ENCODE results near the gene USP32. TPM values are rescaled to one million over a fixed set of nuclear protein-coding genes. Genes with fewer than 3 reads are reported as not detected.

USP32 gene
- total RNA-seq, 1 experiment from 2014 or later, result 32.3 TPM

GRCh38 chr17:60168654-60169053 is 223.3 kb downstream of the USP32 start:
- intact Hi-C loops (cut with micrococcal nuclease; ENCODE audit: unreplicated experiment), result no loop called here
- no TSS peak for BruUV-seq (replicated peaks)
- DNase-seq, result no peak
- Histone ChIP-seq H4K20me1 (ENCODE audit: insufficient read depth) (no peaks in the 10 kb centered on the region), H3K4me1 (replicated peaks; ENCODE audit: insufficient read depth) (peaks cover 12% of the 10 kb centered on the region), H3K9me3 (ENCODE audit: insufficient read depth, low read depth) (no peaks in the 10 kb centered on the region), H3K27me3 (ENCODE audit: insufficient read depth, low read depth) (no peaks in the 10 kb centered on the region), H3K27ac (no peak overlapping the region), H3K79me2 (ENCODE audit: low read depth) (no peaks in the 10 kb centered on the region), H3K4me2 (no peak overlapping the region), H2AFZ (no peak overlapping the region), H3F3A (ENCODE audit: insufficient read depth, low read depth) (no peaks in the 10 kb centered on the region), H3K4me3 (no peak overlapping the region), H3K36me3 (ENCODE audit: low read depth) (no peaks in the 10 kb centered on the region), H3K9me2 (ENCODE audit: insufficient read depth) (no peaks in the 10 kb centered on the region)
- CTCF ChIA-PET, result no interaction called here
- no peak for TF ChIP-seq EZH2 (IDR thresholded peaks at IDR 0.05; ENCODE audit: low read depth)
- TF ChIP-seq, protein P1, sequence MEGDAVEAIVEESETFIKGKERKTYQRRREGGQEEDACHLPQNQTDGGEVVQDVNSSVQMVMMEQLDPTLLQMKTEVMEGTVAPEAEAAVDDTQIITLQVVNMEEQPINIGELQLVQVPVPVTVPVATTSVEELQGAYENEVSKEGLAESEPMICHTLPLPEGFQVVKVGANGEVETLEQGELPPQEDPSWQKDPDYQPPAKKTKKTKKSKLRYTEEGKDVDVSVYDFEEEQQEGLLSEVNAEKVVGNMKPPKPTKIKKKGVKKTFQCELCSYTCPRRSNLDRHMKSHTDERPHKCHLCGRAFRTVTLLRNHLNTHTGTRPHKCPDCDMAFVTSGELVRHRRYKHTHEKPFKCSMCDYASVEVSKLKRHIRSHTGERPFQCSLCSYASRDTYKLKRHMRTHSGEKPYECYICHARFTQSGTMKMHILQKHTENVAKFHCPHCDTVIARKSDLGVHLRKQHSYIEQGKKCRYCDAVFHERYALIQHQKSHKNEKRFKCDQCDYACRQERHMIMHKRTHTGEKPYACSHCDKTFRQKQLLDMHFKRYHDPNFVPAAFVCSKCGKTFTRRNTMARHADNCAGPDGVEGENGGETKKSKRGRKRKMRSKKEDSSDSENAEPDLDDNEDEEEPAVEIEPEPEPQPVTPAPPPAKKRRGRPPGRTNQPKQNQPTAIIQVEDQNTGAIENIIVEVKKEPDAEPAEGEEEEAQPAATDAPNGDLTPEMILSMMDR (conservative IDR thresholded peaks at IDR 0.05), result no peak
- POLR2A ChIA-PET (ENCODE audit: unreplicated experiment), result no interaction called here

DNA sequence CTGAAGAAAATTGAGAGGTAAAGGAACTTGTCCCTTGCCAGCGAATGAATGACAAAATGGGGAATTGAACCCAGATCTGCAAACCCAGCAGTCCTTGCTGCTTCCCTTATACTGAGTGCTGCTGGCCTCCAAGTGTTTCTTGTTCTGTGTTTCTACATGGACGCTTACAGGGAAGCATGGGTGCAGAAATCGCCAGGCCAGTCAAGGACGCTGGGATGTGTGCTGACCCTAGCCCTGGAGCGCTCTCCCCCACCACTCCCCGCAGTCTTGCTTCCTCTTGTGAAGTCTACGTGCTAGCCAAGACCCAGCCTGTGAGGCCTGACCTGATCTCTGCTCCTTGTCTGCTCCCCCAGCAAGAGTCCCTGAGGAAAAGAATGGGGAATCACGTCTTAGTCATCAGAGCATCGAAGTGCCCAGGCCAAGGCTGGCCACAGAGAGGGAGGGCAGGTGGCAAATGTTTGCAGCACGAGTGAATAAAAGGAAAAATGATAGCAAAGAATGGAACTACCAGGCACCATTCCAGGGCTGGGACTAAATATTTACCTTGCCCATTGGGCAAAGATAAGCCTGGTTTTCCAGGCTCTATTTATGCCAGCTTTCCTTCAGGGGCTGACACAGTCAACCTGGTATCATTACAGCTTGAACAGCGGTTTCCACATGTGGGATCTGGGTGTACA is 224.7 kb downstream of the USP32 start:
- Histone ChIP-seq H3K4me3 (no peak overlapping the region), H3K27ac (no peak overlapping the region), H3F3A (ENCODE audit: insufficient read depth, low read depth) (no peaks in the 10 kb centered on the region), H3K4me1 (replicated peaks; ENCODE audit: insufficient read depth) (peaks cover 12% of the 10 kb centered on the region), H2AFZ (no peak overlapping the region), H3K9me2 (ENCODE audit: insufficient read depth) (no peaks in the 10 kb centered on the region), H3K79me2 (ENCODE audit: low read depth) (no peaks in the 10 kb centered on the region), H3K27me3 (ENCODE audit: insufficient read depth, low read depth) (no peaks in the 10 kb centered on the region), H3K36me3 (ENCODE audit: low read depth) (no peaks in the 10 kb centered on the region), H3K4me2 (no peak overlapping the region), H4K20me1 (ENCODE audit: insufficient read depth) (no peaks in the 10 kb centered on the region), H3K9me3 (ENCODE audit: insufficient read depth, low read depth) (no peaks in the 10 kb centered on the region)
- CTCF ChIA-PET, result interaction anchor here (0.6 kb wide), 1 partner anchor 20 kb away, joined by 3 read pairs; no protein-coding TSS in a partner anchor
- DNase-seq, result no peak
- intact Hi-C loops (cut with micrococcal nuclease; ENCODE audit: unreplicated experiment), result no loop called here
- POLR2A ChIA-PET (ENCODE audit: unreplicated experiment), result no interaction called here
- no TSS peak for BruUV-seq (replicated peaks)
- TF ChIP-seq, protein P1 (conservative IDR thresholded peaks at IDR 0.05), result no peak

DNA sequence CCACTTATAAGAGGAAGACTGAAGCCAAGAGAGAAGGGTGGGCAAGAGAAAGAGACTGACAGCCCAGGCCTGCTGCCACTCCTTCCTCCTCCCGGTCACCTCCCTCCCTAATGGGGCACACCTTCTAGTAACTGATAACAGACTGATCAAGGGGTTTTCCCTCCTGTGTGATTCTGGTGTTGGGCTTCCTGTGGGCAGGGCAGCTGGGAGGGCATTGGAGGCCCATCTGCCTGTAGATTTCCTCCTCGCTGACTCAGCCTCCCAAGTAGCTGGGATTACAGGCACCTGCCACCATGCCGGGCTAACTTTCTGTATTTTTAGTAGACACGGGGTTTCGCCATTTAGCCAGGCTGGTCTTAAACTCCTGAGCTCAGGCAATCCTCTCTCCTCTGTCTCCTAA is 226.0 kb downstream of the USP32 start:
- Histone ChIP-seq H3K9me2 (ENCODE audit: insufficient read depth) (no peaks in the 10 kb centered on the region), H2AFZ (no peak overlapping the region), H3F3A (ENCODE audit: insufficient read depth, low read depth) (no peaks in the 10 kb centered on the region), H3K27ac (no peak overlapping the region), H4K20me1 (ENCODE audit: insufficient read depth) (no peaks in the 10 kb centered on the region), H3K9me3 (ENCODE audit: insufficient read depth, low read depth) (no peaks in the 10 kb centered on the region), H3K36me3 (ENCODE audit: low read depth) (no peaks in the 10 kb centered on the region), H3K79me2 (ENCODE audit: low read depth) (no peaks in the 10 kb centered on the region), H3K27me3 (ENCODE audit: insufficient read depth, low read depth) (no peaks in the 10 kb centered on the region), H3K4me2 (no peak overlapping the region), H3K4me1 (replicated peaks; ENCODE audit: insufficient read depth) (peaks cover 12% of the 10 kb centered on the region), H3K4me3 (no peak overlapping the region)
- intact Hi-C loops (cut with micrococcal nuclease; ENCODE audit: unreplicated experiment), result no loop called here
- CTCF ChIA-PET, result no interaction called here
- BruUV-seq (replicated peaks), result no TSS peak
- POLR2A ChIA-PET (ENCODE audit: unreplicated experiment), result no interaction called here
- TF ChIP-seq, protein P1 (conservative IDR thresholded peaks at IDR 0.05), result no peak
- TF ChIP-seq EZH2 (IDR thresholded peaks at IDR 0.05; ENCODE audit: low read depth), result no peak
- DNase-seq, result no peak
